ENCODE measurements around the gene PRAMEF14.
"Not testable (repeated sequence)": the region's sequence is repeated elsewhere in the genome, so short reads cannot be mapped to it uniquely, and the experiment has no call there.

GRCh38 chr1:13366536-13366935, 19.6 kb upstream of the PRAMEF14 start:
- TF ChIP-seq, protein P1, sequence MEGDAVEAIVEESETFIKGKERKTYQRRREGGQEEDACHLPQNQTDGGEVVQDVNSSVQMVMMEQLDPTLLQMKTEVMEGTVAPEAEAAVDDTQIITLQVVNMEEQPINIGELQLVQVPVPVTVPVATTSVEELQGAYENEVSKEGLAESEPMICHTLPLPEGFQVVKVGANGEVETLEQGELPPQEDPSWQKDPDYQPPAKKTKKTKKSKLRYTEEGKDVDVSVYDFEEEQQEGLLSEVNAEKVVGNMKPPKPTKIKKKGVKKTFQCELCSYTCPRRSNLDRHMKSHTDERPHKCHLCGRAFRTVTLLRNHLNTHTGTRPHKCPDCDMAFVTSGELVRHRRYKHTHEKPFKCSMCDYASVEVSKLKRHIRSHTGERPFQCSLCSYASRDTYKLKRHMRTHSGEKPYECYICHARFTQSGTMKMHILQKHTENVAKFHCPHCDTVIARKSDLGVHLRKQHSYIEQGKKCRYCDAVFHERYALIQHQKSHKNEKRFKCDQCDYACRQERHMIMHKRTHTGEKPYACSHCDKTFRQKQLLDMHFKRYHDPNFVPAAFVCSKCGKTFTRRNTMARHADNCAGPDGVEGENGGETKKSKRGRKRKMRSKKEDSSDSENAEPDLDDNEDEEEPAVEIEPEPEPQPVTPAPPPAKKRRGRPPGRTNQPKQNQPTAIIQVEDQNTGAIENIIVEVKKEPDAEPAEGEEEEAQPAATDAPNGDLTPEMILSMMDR (IDR thresholded peaks at IDR 0.05 in 2 of 3, conservative IDR thresholded peaks at IDR 0.05 in 1 of 3; ENCODE audit: insufficient read depth in 2 of 3, low read depth in 1 of 3, low read length in 3 of 3) = not testable (repeated sequence)
- TF ChIP-seq SPI1 (IDR thresholded peaks at IDR 0.05; ENCODE audit: borderline replicate concordance, low read depth, low read length) = not testable (repeated sequence)
